ENCODE results near the gene PRSS8.
"Not testable (repeated sequence)": the region's sequence is repeated elsewhere in the genome, so short reads cannot be mapped to it uniquely, and the experiment has no call there.

Gene PRSS8

GRCh38 chr16:31105677-31106213 is 29.8 kb downstream of the PRSS8 start:
- peak; percentile 91 for DNase-seq (ENCODE audit: low spot score)

- DNase-seq (ENCODE audit: low spot score): not testable (repeated sequence)
Observed at GRCh38 chr16:31100876-31101641, 34.5 kb downstream of the PRSS8 start.

GRCh38 chr16:31099860-31100638 is 35.5 kb downstream of the PRSS8 start:
- DNase-seq (ENCODE audit: low spot score): no peak

- DNase-seq (ENCODE audit: low spot score): peak; percentile 95
Observed at GRCh38 chr16:31094424-31095120, 41.0 kb downstream of the PRSS8 start, which contains the start of gene VKORC1. Gene VKORC1 (minus strand): TSS chr16:31094797. CDS start chr16:31094729, 68 bp downstream.

- DNase-seq (ENCODE audit: low spot score): peak; percentile 49
Observed at GRCh38 chr16:31094088-31094423, 41.5 kb downstream of the PRSS8 start.

GRCh38 chr16:31093132-31093703 is 42.3 kb downstream of the PRSS8 start:
- peak; percentile 65 for DNase-seq (ENCODE audit: low spot score)

- DNase-seq (ENCODE audit: low spot score): no peak
Observed at GRCh38 chr16:31092330-31092729, 43.2 kb downstream of the PRSS8 start.

GRCh38 chr16:31090540-31090939 is 45.0 kb downstream of the PRSS8 start:
- DNase-seq (ENCODE audit: low spot score): no peak

GRCh38 chr16:31089199-31089598 is 46.3 kb downstream of the PRSS8 start:
- no peak for DNase-seq (ENCODE audit: low spot score)

GRCh38 chr16:31088459-31089183 is 46.9 kb downstream of the PRSS8 start, which contains the start of gene PRSS53:
Gene PRSS53 (minus strand): TSS chr16:31088943. CDS start chr16:31088809, 134 bp downstream.
- no peak for DNase-seq (ENCODE audit: low spot score)

GRCh38 chr16:31087971-31088370 is 47.6 kb downstream of the PRSS8 start:
- no peak for DNase-seq (ENCODE audit: low spot score)

- no peak for DNase-seq (ENCODE audit: low spot score)
Observed at GRCh38 chr16:31087481-31087880, 48.0 kb downstream of the PRSS8 start.

- DNase-seq (ENCODE audit: low spot score): no peak
Observed at GRCh38 chr16:31086629-31086906, 49.0 kb downstream of the PRSS8 start.

- no peak for DNase-seq (ENCODE audit: low spot score)
Observed at GRCh38 chr16:31085873-31086628, 49.5 kb downstream of the PRSS8 start.

GRCh38 chr16:31085411-31085810 is 50.1 kb downstream of the PRSS8 start:
- DNase-seq (ENCODE audit: low spot score): no peak

GRCh38 chr16:31084584-31085302 is 50.8 kb downstream of the PRSS8 start:
- DNase-seq (ENCODE audit: low spot score): no peak

- no peak for DNase-seq (ENCODE audit: low spot score)
Observed at GRCh38 chr16:31083981-31084380, 51.5 kb downstream of the PRSS8 start.

GRCh38 chr16:31083556-31083955 is 52.0 kb downstream of the PRSS8 start:
- DNase-seq (ENCODE audit: low spot score): no peak

GRCh38 chr16:31083081-31083480 is 52.4 kb downstream of the PRSS8 start:
- no peak for DNase-seq (ENCODE audit: low spot score)

Measured in iPS-NIHi11 (cell line).